Sigmoid colon (tissue), 7 donors: ENCODE results near the gene UQCRFS1. TPM values are rescaled to one million over a fixed set of nuclear protein-coding genes. Genes with fewer than 3 reads are reported as not detected.

Experiments used
- DNase-seq: peaks from one replicate; pipeline ENCODE4 v3.0.0-alpha.2; 2019
- H3K27ac ChIP-seq, 4 donors: fragments of 200-600 bp; sonication (generic); one replicate each; pipeline ENCODE4 v1.5.1; 2016 to 2019; ENCODE audit warnings: mild to moderate bottlenecking in 1 of 4
- H3K27me3 ChIP-seq, 3 donors: fragments of 200-600 bp; sonication (generic); one replicate each; pipeline ENCODE4 v1.5.1; 2019; ENCODE audit warnings: mild to moderate bottlenecking in 1 of 3
- H3K36me3 ChIP-seq, 4 donors: fragments of 200-600 bp; sonication (generic); one replicate each; pipeline ENCODE4 v1.5.1; 2016 to 2019
- H3K4me1 ChIP-seq, 4 donors: fragments of 200-600 bp; sonication (generic); one replicate each; pipeline ENCODE4 v1.5.1; 2017 to 2019
- H3K4me3 ChIP-seq, 4 donors: fragments of 200-600 bp; sonication (generic); one replicate each; pipeline ENCODE4 v1.5.1; 2017 to 2019; ENCODE audit warnings: mild to moderate bottlenecking in 2 of 4, moderate library complexity in 1 of 4
- H3K9me3 ChIP-seq, 4 donors: fragments of 200-600 bp in 3 of 4; sonication (generic) in 3 of 4; one replicate each; pipeline versions ENCODE4 v1.5.1 to v1.6.1; 2013 to 2019
- CTCF ChIP-seq, 4 experiments: fragments of 450-650 bp in 3 of 4; fragments of 200-600 bp in 1 of 4; IDR thresholded peaks; one replicate each; pipeline ENCODE4 v1.5.1; 2016 to 2019; ENCODE audit warnings: antibody characterized with exemption in 4 of 4, mild to moderate bottlenecking in 3 of 4, moderate library complexity in 2 of 4
- EP300 ChIP-seq, 4 donors: sonication (generic); formaldehyde crosslinking; IDR thresholded peaks; one replicate each; pipeline ENCODE4 v1.6.1; 2017; ENCODE audit warnings: antibody characterized with exemption in 4 of 4
- POLR2A ChIP-seq, 2 donors: fragments of 450-650 bp; IDR thresholded peaks; one replicate each; pipeline ENCODE4 v1.6.1; 2016; ENCODE audit warnings: antibody characterized with exemption in 2 of 2, mild to moderate bottlenecking in 2 of 2, moderate library complexity in 2 of 2
- POLR2AphosphoS5 ChIP-seq, 4 donors: sonication (generic); formaldehyde crosslinking; IDR thresholded peaks; one replicate each; pipeline ENCODE4 v1.6.1; 2017; ENCODE audit warnings: antibody characterized with exemption in 4 of 4
- WGBS, 2 donors: extraction: QIAGEN DNeasy Blood & Tissue Kit; methylation state at CpG; one replicate each; pipeline ENCODE4 v1.1.7; 2013; 5-methylcytosine and 5-hydroxymethylcytosine counted together
- intact Hi-C: fragments of 100-400 bp; cut with DNase I; formaldehyde crosslinking; loops from one replicate; pipeline ENCODE4 v1.15.1; 2023
- polyA plus RNA-seq, 3 donors: library from polyadenylated mRNA; stranded (reverse); fragments of 200-250 nt; gene quantifications; one replicate each; pipeline ENCODE4 v1.2.3, GENCODE V29; 2013
- total RNA-seq, 4 donors: library from RNA; depleted of rRNA; stranded (reverse); fragments of >200 nt; gene quantifications; one replicate each; pipeline ENCODE4 v1.1.0, GENCODE V29; 2016
- donor health status: healthy with polysubstance abuse.
- donor health status: Bipolar disorder and iron deficiency.
- donor health status: healthy.

Gene UQCRFS1
- total and polyA plus RNA-seq, 7 donors = 30.2 to 148 (median 46.4) TPM

GRCh38 chr19:29193155-29193554, 19.8 kb downstream of the UQCRFS1 start:
- H3K4me3 ChIP-seq = no peak overlapping the region
- 68 to 76% methylated on average over 5 of the region's 5 CpGs for WGBS, 2 donors
- TF ChIP-seq POLR2A (IDR thresholded peaks at IDR 0.05) (no peak), CTCF (IDR thresholded peaks at IDR 0.05) (no peak), POLR2AphosphoS5 (IDR thresholded peaks at IDR 0.05) (no peak), EP300 (IDR thresholded peaks at IDR 0.05) (no peak)
- DNase-seq = no peak
- H3K36me3 ChIP-seq = no peaks in the 10 kb centered on the region
- H3K4me1 ChIP-seq = no peaks in the 10 kb centered on the region
- intact Hi-C loops = no loop called here
- H3K27me3 ChIP-seq = no peaks in the 10 kb centered on the region
- H3K27ac ChIP-seq = no peak overlapping the region
- H3K9me3 ChIP-seq = no peaks in the 10 kb centered on the region

DNA sequence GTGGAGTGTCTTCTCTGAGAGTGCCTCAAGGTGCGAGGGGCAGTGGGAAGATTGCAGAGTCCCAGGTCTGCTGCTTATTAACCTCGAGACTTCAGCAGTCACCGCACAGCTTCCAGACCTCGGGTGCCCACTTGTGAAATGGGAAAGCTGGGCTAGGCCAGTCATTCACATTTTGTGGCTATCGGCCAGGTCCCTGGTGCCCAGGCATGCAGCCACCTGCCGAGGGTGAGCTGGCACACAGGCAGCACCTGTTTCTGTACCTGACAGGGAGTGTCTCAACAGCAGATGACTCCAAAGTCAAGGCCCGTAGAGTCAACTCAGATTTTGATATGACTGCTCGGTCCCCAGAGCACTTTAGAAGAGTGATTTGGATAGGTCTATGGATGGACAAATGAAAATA, 21.9 kb downstream of the UQCRFS1 start:
- Histone ChIP-seq H3K9me3 (no peaks in the 10 kb centered on the region), H3K27ac (no peak overlapping the region), H3K27me3 (no peaks in the 10 kb centered on the region), H3K4me1 (no peaks in the 10 kb centered on the region), H3K36me3 (no peaks in the 10 kb centered on the region), H3K4me3 (no peak overlapping the region)
- intact Hi-C loops = no loop called here
- WGBS, 2 donors = 67 to 90% methylated on average over 8 of the region's 8 CpGs
- TF ChIP-seq CTCF (IDR thresholded peaks at IDR 0.05) (no peak), POLR2AphosphoS5 (IDR thresholded peaks at IDR 0.05) (no peak), POLR2A (IDR thresholded peaks at IDR 0.05) (no peak)
- no peak for DNase-seq

DNA sequence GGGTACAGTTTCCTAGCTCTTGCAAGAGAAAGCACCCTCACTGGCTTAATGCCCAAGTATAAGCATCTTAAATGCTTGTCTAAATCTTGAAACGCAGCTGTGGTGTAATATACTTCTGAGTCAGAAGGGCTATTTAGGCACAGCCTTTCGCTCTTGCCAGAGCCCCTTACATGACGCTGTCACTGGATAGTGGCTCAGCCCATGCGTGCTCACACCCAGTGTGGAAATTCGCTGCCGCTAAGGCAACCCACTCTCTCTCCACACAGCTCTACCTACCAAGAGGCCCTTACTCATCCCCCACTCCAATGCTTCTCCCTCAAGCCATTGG, 24.0 kb downstream of the UQCRFS1 start:
- intact Hi-C loops = no loop called here
- DNase-seq = no peak
- Histone ChIP-seq H3K27me3 (no peaks in the 10 kb centered on the region), H3K4me3 (no peak overlapping the region), H3K36me3 (no peaks in the 10 kb centered on the region), H3K27ac (no peak overlapping the region), H3K4me1 (no peaks in the 10 kb centered on the region), H3K9me3 (no peaks in the 10 kb centered on the region)
- WGBS, 2 donors = 82 to 85% methylated on average over 6 of the region's 6 CpGs
- TF ChIP-seq POLR2A (IDR thresholded peaks at IDR 0.05) = no peak
- TF ChIP-seq EP300 (IDR thresholded peaks at IDR 0.05) = no peak
- TF ChIP-seq CTCF (IDR thresholded peaks at IDR 0.05) = no peak
- TF ChIP-seq POLR2AphosphoS5 (IDR thresholded peaks at IDR 0.05) = no peak

GRCh38 chr19:29188289-29189032, 24.5 kb downstream of the UQCRFS1 start:
- intact Hi-C loops = no loop called here
- TF ChIP-seq CTCF (IDR thresholded peaks at IDR 0.05) (no peak), POLR2A (IDR thresholded peaks at IDR 0.05) (no peak), EP300 (IDR thresholded peaks at IDR 0.05) (no peak), POLR2AphosphoS5 (IDR thresholded peaks at IDR 0.05) (no peak)
- H3K9me3 ChIP-seq = no peaks in the 10 kb centered on the region
- no peaks in the 10 kb centered on the region for H3K27me3 ChIP-seq
- no peaks in the 10 kb centered on the region for H3K36me3 ChIP-seq
- H3K4me3 ChIP-seq = no peak overlapping the region
- no peak overlapping the region for H3K27ac ChIP-seq
- WGBS, 2 donors = 67 to 69% methylated on average over 10 of the region's 10 CpGs
- no peak for DNase-seq
- H3K4me1 ChIP-seq = no peaks in the 10 kb centered on the region

- Histone ChIP-seq H3K36me3 (no peaks in the 10 kb centered on the region), H3K4me3 (no peak overlapping the region), H3K27ac (no peak overlapping the region), H3K9me3 (no peaks in the 10 kb centered on the region), H3K4me1 (no peaks in the 10 kb centered on the region), H3K27me3 (no peaks in the 10 kb centered on the region)
- intact Hi-C loops = no loop called here
- WGBS, 2 donors = 78 to 79% methylated on average over 6 of the region's 6 CpGs
- no peak for DNase-seq
- no peak for TF ChIP-seq CTCF (IDR thresholded peaks at IDR 0.05)
- no peak for TF ChIP-seq POLR2AphosphoS5 (IDR thresholded peaks at IDR 0.05)
- no peak for TF ChIP-seq EP300 (IDR thresholded peaks at IDR 0.05)
- TF ChIP-seq POLR2A (IDR thresholded peaks at IDR 0.05) = no peak
Measured at GRCh38 chr19:29187676-29188075, 25.3 kb downstream of the UQCRFS1 start.
